SK-N-MC (cell line): ENCODE data around the gene NCAM2.

Experiments used
- EZH2 ChIP-seq: fragments of 200-600 bp; sonication (generic); IDR thresholded peaks from one replicate; pipeline ENCODE4 v1.6.1; 2017; ENCODE audit warnings: antibody characterized with exemption
- POLR2AphosphoS5 ChIP-seq: IDR thresholded peaks from 2 replicates; pipeline ENCODE4 v1.6.1; 2012; ENCODE audit warnings: mild to moderate bottlenecking, low read depth, low read length, borderline replicate concordance

DNA sequence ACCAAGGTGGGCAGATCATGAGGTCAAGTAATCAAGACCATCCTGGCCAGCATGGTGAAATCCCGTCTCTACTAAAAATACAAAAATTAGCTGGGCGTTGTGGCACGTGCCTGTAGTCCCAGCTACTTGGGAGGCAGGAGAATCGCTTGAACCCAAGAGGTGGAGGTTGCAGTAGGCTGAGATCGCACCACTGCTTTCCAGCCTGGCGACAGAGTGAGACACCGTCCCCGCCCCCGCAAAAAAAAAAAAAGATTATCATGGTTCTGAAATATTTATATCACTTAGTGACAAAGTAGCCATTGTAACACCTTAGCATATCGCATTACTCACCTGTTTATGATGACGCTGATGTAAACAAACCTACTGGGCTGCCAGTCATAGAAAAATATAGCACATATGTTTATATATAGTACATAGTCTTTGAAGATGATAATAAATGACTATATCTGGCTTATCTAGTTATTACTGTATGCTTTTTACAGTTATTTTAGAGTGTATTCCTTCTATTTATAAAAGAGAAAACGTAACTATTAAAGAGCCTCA lies 160.2 kb downstream of the NCAM2 start:
- TF ChIP-seq EZH2 (no peak), POLR2AphosphoS5 (no peak)
